ENCODE measurements around the gene SGSH. TPM values are rescaled to one million over a fixed set of nuclear protein-coding genes. Genes with fewer than 3 reads are reported as not detected.
"Not testable (repeated sequence)": the region's sequence is repeated elsewhere in the genome, so short reads cannot be mapped to it uniquely, and the experiment has no call there.

Gene SGSH
- polyA plus RNA-seq, 1 donor: 77.5 TPM

DNA sequence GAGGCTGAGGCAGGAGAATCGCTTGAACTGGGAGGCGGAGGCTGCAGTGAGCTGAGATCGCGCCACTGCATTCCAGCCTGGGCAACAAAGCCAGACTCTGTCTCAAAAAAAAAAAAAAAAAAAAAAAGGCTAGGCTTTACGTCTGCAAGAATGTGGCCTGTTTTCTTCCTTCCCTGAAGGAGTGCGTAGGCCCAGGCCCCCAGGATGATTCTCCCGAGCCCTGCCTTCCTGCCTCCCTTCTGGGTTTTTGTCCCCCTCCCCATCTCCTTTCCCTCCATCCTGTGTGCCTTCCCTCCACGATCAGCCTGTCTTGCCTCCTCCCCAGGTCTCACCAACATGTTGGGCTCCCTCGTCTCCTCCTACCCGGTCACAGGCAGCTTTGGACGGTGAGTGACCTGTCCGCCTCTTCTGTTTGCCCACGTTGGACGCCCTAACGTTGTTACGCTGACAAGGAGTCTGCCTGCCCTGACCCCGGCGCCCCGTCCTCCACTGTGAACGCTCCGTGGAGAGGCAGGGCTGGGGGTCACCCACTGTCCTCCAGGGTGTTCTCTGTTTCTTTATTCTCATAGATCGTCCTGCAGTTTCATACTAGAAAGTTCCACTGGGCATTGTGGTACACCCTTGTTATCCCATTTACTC, 24.9 kb upstream of the SGSH start:
- H3K4me3 ChIP-seq (ENCODE audit: low read length): no peak overlapping the region
- WGBS (ENCODE audit: insufficient coverage, low lambda C conversion rate): no CpG with 5 or more reads among the region's 22 CpGs
- peaks cover 72% of the 10 kb centered on the region for H3K36me3 ChIP-seq (ENCODE audit: control insufficient read depth, insufficient read depth, low read length)
- no peak for DNase-seq
- no peaks in the 10 kb centered on the region for H3K4me1 ChIP-seq (ENCODE audit: control insufficient read depth, insufficient read depth, low read length)
- no peaks in the 10 kb centered on the region for H3K9me3 ChIP-seq (ENCODE audit: control insufficient read depth, low read depth, low read length)
- H3K27ac ChIP-seq (ENCODE audit: low read length): no peak overlapping the region
- no peaks in the 10 kb centered on the region for H3K27me3 ChIP-seq (ENCODE audit: control insufficient read depth, insufficient read depth, low read length)

DNA sequence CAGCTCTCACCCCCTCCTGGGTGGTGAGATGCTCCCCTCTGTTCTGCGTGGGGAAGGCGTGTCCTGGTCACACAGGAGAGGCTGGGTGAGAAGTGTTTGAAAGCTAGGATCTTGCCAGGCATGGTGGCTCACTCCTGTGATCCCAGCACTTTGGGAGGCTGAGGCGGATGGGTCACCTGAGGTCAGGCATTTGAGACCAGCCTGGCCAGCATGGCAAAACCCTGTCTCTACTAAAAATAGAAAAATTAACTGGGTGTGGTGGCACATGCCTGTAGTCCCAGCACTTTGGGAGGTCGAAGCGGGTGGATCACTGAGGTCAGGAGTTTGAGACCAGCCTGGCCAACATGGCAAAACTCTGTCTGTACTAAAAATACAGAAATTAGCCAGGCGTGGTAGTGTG, 24.3 kb upstream of the SGSH start:
- H3K4me3 ChIP-seq (ENCODE audit: low read length); H3K4me1 ChIP-seq (ENCODE audit: control insufficient read depth, insufficient read depth, low read length); H3K27ac ChIP-seq (ENCODE audit: low read length); DNase-seq; H3K9me3 ChIP-seq (ENCODE audit: control insufficient read depth, low read depth, low read length); H3K27me3 ChIP-seq (ENCODE audit: control insufficient read depth, insufficient read depth, low read length): not testable (repeated sequence)
- no CpG with 5 or more reads among the region's 6 CpGs for WGBS (ENCODE audit: insufficient coverage, low lambda C conversion rate)
- peaks cover 72% of the 10 kb centered on the region for H3K36me3 ChIP-seq (ENCODE audit: control insufficient read depth, insufficient read depth, low read length)

DNA sequence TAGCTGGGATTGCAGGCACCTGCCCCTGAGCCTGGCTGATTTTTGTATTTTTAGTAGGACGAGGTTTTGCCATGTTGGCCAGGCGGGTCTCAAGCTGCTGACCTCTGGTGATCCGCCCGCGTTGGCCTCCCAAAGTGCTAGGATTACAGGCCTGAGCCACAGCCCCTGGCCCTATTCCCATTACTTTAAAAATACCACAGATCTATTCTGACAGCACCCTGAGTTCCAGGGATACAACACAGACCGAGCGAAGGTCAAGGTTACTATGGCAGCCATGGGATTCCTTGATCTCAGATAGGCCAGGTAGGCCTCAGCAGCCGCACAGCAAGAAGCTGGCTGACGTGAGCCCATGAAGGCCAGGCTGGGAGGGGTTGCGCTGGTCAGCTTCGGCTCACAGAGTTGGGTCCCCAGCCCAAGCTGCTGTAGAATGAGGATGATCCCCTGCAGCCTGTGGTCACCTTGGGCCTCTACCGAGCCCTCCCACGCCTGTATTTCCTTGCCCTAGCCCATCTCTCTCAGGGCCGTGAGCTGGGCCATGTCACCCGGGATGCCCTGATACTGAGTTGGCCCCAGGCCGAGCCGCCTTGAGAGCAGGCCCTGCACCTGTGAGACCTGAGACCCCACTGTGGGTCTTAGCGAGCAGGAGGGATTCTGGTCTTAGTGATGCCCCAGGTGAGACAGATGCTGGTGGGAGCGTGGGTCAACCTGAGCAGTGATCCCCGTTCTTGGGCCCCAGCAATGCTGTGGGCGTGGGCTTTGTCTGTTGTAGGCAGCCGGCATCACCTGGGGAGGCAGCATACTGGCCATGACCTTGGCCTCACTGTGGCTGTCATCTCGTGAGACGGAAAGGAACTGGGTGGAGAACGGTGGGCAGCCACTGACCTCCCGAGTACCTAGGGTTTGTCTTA, 23.6 kb upstream of the SGSH start:
- peaks cover 68% of the 10 kb centered on the region for H3K36me3 ChIP-seq (ENCODE audit: control insufficient read depth, insufficient read depth, low read length)
- H3K4me1 ChIP-seq (ENCODE audit: control insufficient read depth, insufficient read depth, low read length): no peaks in the 10 kb centered on the region
- H3K27ac ChIP-seq (ENCODE audit: low read length): no peak overlapping the region
- DNase-seq: no peak
- no peaks in the 10 kb centered on the region for H3K9me3 ChIP-seq (ENCODE audit: control insufficient read depth, low read depth, low read length)
- H3K4me3 ChIP-seq (ENCODE audit: low read length): no peak overlapping the region
- WGBS (ENCODE audit: insufficient coverage, low lambda C conversion rate): no CpG with 5 or more reads among the region's 26 CpGs
- H3K27me3 ChIP-seq (ENCODE audit: control insufficient read depth, insufficient read depth, low read length): no peaks in the 10 kb centered on the region

DNA sequence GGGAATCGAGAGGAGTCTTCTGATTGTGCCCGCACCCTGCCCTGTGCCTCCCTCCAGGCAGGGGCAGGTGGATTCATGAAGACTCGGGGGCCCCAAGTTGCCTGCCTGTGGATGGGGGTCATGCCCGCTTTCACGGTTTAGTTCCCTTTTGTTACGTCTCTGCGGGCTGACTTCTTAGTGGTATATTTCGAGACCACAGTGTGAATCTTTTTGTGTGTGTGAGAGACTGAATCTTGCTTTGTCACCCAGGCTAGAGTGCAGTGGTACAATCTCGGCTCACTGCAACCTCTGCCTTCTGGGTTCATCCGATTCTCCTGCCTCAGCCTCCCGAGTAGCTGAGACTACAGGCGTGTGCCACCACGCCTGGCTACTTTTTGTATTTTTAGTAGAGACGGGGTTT, 22.4 kb upstream of the SGSH start:
- Histone ChIP-seq H3K27ac (ENCODE audit: low read length) (no peak overlapping the region), H3K27me3 (ENCODE audit: control insufficient read depth, insufficient read depth, low read length) (no peaks in the 10 kb centered on the region), H3K9me3 (ENCODE audit: control insufficient read depth, low read depth, low read length) (no peaks in the 10 kb centered on the region), H3K4me1 (ENCODE audit: control insufficient read depth, insufficient read depth, low read length) (no peaks in the 10 kb centered on the region), H3K4me3 (ENCODE audit: low read length) (no peak overlapping the region), H3K36me3 (ENCODE audit: control insufficient read depth, insufficient read depth, low read length) (peaks cover 68% of the 10 kb centered on the region)
- no CpG with 5 or more reads among the region's 14 CpGs for WGBS (ENCODE audit: insufficient coverage, low lambda C conversion rate)
- DNase-seq: no peak

DNA sequence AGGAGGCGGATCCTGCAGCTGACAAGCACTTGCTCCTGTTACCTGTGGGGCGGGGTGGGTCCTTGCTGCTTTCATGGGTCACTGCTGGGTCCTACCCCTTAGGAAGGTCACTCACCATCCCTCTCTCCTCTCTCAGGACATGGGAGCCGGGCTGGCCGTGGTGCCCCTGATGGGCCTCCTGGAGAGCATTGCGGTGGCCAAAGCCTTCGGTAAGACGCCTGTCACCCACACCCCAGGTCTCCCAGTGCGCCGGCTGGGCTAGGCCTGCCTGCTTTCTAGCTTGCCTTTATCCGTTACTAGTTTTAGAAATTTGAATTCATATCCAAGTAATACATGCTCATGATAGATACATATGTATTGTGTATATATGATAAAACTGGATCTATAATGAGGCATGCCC, 17.3 kb upstream of the SGSH start:
- Histone ChIP-seq H3K4me3 (ENCODE audit: low read length) (no peak overlapping the region), H3K9me3 (ENCODE audit: control insufficient read depth, low read depth, low read length) (peaks cover 5% of the 10 kb centered on the region), H3K27ac (ENCODE audit: low read length) (no peak overlapping the region), H3K36me3 (ENCODE audit: control insufficient read depth, insufficient read depth, low read length) (peaks cover 64% of the 10 kb centered on the region), H3K27me3 (ENCODE audit: control insufficient read depth, insufficient read depth, low read length) (no peaks in the 10 kb centered on the region), H3K4me1 (ENCODE audit: control insufficient read depth, insufficient read depth, low read length) (no peaks in the 10 kb centered on the region)
- no CpG with 5 or more reads among the region's 10 CpGs for WGBS (ENCODE audit: insufficient coverage, low lambda C conversion rate)
- DNase-seq: no peak

DNA sequence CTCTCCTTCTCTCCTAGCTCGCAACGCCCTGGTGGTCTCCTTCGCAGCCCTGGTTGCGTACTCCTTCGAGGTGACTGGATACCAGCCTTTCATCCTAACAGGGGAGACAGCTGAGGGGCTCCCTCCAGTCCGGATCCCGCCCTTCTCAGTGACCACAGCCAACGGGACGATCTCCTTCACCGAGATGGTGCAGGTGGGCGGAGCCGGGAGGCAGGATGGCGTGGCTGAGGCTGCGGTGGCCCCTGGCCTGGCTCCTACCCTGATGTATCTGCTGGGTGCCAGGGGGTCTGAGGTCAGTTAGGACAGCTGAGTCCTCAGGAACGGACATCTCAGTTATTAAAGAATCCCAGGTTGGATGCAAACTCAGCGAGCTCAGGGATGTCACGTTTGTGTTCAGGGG, 16.8 kb upstream of the SGSH start:
- Histone ChIP-seq H3K4me1 (ENCODE audit: control insufficient read depth, insufficient read depth, low read length) (no peaks in the 10 kb centered on the region), H3K4me3 (ENCODE audit: low read length) (no peak overlapping the region), H3K27ac (ENCODE audit: low read length) (no peak overlapping the region), H3K36me3 (ENCODE audit: control insufficient read depth, insufficient read depth, low read length) (peaks cover 64% of the 10 kb centered on the region), H3K9me3 (ENCODE audit: control insufficient read depth, low read depth, low read length) (peaks cover 9% of the 10 kb centered on the region), H3K27me3 (ENCODE audit: control insufficient read depth, insufficient read depth, low read length) (no peaks in the 10 kb centered on the region)
- no peak for DNase-seq
- WGBS (ENCODE audit: insufficient coverage, low lambda C conversion rate): no CpG with 5 or more reads among the region's 17 CpGs

DNA sequence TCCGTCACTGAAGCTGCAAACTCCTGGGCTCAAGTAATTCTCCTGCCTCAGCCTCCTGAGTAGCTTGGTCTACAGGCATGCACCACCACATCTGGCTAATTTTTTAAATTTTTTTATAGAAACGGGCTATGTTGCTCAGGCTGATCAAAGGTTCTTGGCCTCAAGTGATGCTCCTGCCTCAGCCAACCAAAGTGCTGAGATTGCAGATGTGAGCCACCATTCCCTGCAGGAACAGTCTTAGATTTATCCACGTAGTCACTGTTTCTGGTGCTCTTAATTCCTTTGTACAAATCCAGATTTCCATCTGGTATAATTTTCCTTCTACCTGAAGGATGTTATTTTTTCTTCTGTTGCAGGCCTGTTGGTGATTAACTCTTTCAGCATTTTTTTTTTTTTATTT, 13.1 kb upstream of the SGSH start:
- DNase-seq: no peak
- Histone ChIP-seq H3K4me1 (ENCODE audit: control insufficient read depth, insufficient read depth, low read length) (no peaks in the 10 kb centered on the region), H3K9me3 (ENCODE audit: control insufficient read depth, low read depth, low read length) (peaks cover 9% of the 10 kb centered on the region), H3K36me3 (ENCODE audit: control insufficient read depth, insufficient read depth, low read length) (peaks cover 67% of the 10 kb centered on the region), H3K4me3 (ENCODE audit: low read length) (no peak overlapping the region), H3K27ac (ENCODE audit: low read length) (no peak overlapping the region), H3K27me3 (ENCODE audit: control insufficient read depth, insufficient read depth, low read length) (no peaks in the 10 kb centered on the region)
- no CpG with 5 or more reads among the region's 3 CpGs for WGBS (ENCODE audit: insufficient coverage, low lambda C conversion rate)

DNA sequence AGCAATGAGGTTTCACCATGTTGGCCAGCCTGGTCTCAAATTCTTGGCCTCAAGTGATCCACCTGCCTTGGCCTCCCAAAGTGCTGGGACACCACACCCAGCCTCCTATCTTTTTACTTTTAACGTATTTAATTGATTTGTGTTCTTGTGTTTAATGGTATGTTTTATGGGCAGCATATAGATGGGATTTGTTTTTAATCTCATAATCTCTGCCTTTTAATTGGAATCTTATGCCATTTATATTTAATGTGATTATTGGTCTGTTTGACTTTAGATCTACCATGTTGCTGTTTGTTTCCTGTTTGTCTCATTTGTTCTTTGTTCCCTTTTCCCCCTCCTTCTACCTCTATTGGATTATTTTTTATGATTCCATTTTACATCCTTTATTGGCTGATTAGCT, 12.3 kb upstream of the SGSH start:
- Histone ChIP-seq H3K27ac (ENCODE audit: low read length) (no peak overlapping the region), H3K27me3 (ENCODE audit: control insufficient read depth, insufficient read depth, low read length) (no peaks in the 10 kb centered on the region), H3K4me1 (ENCODE audit: control insufficient read depth, insufficient read depth, low read length) (no peaks in the 10 kb centered on the region), H3K9me3 (ENCODE audit: control insufficient read depth, low read depth, low read length) (peaks cover 9% of the 10 kb centered on the region), H3K36me3 (ENCODE audit: control insufficient read depth, insufficient read depth, low read length) (peaks cover 67% of the 10 kb centered on the region), H3K4me3 (ENCODE audit: low read length) (no peak overlapping the region)
- WGBS (ENCODE audit: insufficient coverage, low lambda C conversion rate): no CpG with 5 or more reads among the region's 1 CpG
- DNase-seq: no peak

DNA sequence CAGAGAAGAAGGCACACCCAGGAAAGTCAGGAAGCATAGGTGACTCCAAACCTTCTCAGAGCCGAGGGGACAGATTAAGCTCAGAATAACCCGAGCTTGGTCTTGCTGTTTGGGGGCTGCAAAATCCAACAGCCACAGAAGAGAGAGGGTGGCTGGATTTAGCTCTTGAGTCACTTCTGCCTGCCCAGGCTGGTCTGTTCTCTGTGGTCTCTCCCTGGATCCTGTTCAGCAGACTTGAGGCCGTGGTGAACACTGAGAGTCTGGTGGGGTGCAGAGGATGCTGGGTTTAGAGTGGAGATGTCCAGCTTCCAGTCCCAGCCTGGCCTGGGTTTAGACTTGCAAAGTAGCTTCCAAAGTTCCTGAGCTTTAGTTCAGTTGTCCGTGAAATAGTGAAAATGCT, 8.9 kb upstream of the SGSH start:
- Histone ChIP-seq H3K36me3 (ENCODE audit: control insufficient read depth, insufficient read depth, low read length) (peaks cover 67% of the 10 kb centered on the region), H3K4me3 (ENCODE audit: low read length) (no peak overlapping the region), H3K4me1 (ENCODE audit: control insufficient read depth, insufficient read depth, low read length) (no peaks in the 10 kb centered on the region), H3K9me3 (ENCODE audit: control insufficient read depth, low read depth, low read length) (peaks cover 9% of the 10 kb centered on the region), H3K27me3 (ENCODE audit: control insufficient read depth, insufficient read depth, low read length) (no peaks in the 10 kb centered on the region), H3K27ac (ENCODE audit: low read length) (no peak overlapping the region)
- no peak for DNase-seq
- 100% methylated on average over 1 of the region's 4 CpGs for WGBS (ENCODE audit: insufficient coverage, low lambda C conversion rate)

DNA sequence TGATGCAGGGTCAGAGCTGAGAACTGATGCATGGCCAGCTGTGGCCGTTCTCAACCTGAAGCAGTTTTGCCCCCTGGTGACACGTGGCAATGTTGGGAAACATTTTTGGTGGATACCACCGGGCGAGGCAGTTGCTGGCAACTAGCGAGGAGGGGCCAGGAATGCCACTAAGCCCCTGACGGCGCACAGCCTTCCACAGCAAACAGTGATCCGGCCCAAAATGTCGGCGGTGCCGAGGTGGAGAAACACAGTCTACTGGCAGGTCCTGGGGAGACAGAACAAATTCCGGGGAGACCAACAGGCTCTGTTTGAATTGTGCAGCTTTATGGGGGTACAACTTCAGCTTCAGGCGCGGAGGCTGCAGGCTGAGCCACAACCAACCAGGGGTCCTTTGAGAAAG, 8.3 kb upstream of the SGSH start:
- Histone ChIP-seq H3K9me3 (ENCODE audit: control insufficient read depth, low read depth, low read length) (peaks cover 9% of the 10 kb centered on the region), H3K27me3 (ENCODE audit: control insufficient read depth, insufficient read depth, low read length) (no peaks in the 10 kb centered on the region), H3K27ac (ENCODE audit: low read length) (no peak overlapping the region), H3K4me3 (ENCODE audit: low read length) (no peak overlapping the region), H3K36me3 (ENCODE audit: control insufficient read depth, insufficient read depth, low read length) (peaks cover 69% of the 10 kb centered on the region), H3K4me1 (ENCODE audit: control insufficient read depth, insufficient read depth, low read length) (no peaks in the 10 kb centered on the region)
- 100% methylated on average over 1 of the region's 14 CpGs for WGBS (ENCODE audit: insufficient coverage, low lambda C conversion rate)
- DNase-seq: no peak

Data from large intestine (tissue), 3 donors.